Activated CD4-positive, alpha-beta T cell treated with anti-CD3 and anti-CD28 coated beads for 24 hours (primary cell): ENCODE results near the gene LTF.

Experiments
- DNase-seq, 2 donors: peaks; one replicate each; pipeline ENCODE4 v3.0.0-alpha.2; 2020; ENCODE audit warnings: low read depth in 2 of 2

Gene LTF

GRCh38 chr3:46469680-46470357 lies 5.1 kb upstream of the LTF start:
- DNase-seq: no peak

GRCh38 chr3:46468753-46469600 lies 4.3 kb upstream of the LTF start:
- DNase-seq: no peak

- DNase-seq: no peak
Observed at GRCh38 chr3:46467562-46467961, 2.9 kb upstream of the LTF start.

GRCh38 chr3:46466871-46467403 lies 2.2 kb upstream of the LTF start:
- no peak for DNase-seq

GRCh38 chr3:46466273-46466672 lies 1.6 kb upstream of the LTF start:
- no peak for DNase-seq

- DNase-seq: no peak
Observed at GRCh38 chr3:46465196-46465520, 453 bp upstream of the LTF start.

GRCh38 chr3:46463868-46464241 lies 850 bp downstream of the LTF start:
- no peak for DNase-seq

GRCh38 chr3:46463120-46463867 lies 1.4 kb downstream of the LTF start:
- DNase-seq: no peak

GRCh38 chr3:46462511-46462910 lies 2.2 kb downstream of the LTF start:
- DNase-seq: no peak

- no peak for DNase-seq
Observed at GRCh38 chr3:46462111-46462510, 2.6 kb downstream of the LTF start.

GRCh38 chr3:46460051-46460450 lies 4.7 kb downstream of the LTF start:
- DNase-seq: no peak

GRCh38 chr3:46456118-46456517 lies 8.6 kb downstream of the LTF start:
- no peak for DNase-seq

GRCh38 chr3:46455231-46456115 lies 9.2 kb downstream of the LTF start:
- no peak for DNase-seq

- no peak for DNase-seq
Observed at GRCh38 chr3:46454606-46455005, 10.1 kb downstream of the LTF start.

- DNase-seq: no peak
Observed at GRCh38 chr3:46454209-46454595, 10.5 kb downstream of the LTF start.

GRCh38 chr3:46453526-46454208 lies 11.0 kb downstream of the LTF start:
- no peak for DNase-seq

- no peak for DNase-seq
Observed at GRCh38 chr3:46449755-46450552, 14.8 kb downstream of the LTF start.

- no peak for DNase-seq
Observed at GRCh38 chr3:46448721-46449120, 16.0 kb downstream of the LTF start.

- no peak for DNase-seq
Observed at GRCh38 chr3:46447228-46447985, 17.3 kb downstream of the LTF start.
